PC-3 (cell line): ENCODE results near the gene TEX51. TPM values are rescaled to one million over a fixed set of nuclear protein-coding genes. Genes with fewer than 3 reads are reported as not detected.

ENCODE experiments used
- ATAC-seq: fragments of 200-7000 bp; cut with Tn5 transposase; 2 replicates; pipeline ENCODE4 v1.9.1; 2020; ENCODE audit warnings: mild to moderate bottlenecking, moderate library complexity
- BruUV-seq: library from RNA; stranded (reverse); fragments of 400-500 nt; replicated peaks from 2 replicates; lab custom pipeline; 2021; lab: Mats Ljungman, UMichigan
- CTCF ChIA-PET: fragments of 300-600 bp; sonication (Branson Sonifier 250); formaldehyde crosslinking; loops from one replicate; lab custom pipeline; 2022; ENCODE audit warnings: antibody characterized with exemption; lab: Charles Lee
- POLR2A ChIA-PET: fragments of 300-600 bp; sonication (Branson Sonifier 250); formaldehyde crosslinking; loops from one replicate; lab custom pipeline; 2022; ENCODE audit warnings: antibody characterized with exemption; ENCODE audit not compliant: unreplicated experiment; lab: Charles Lee
- DNase-seq: peaks from one replicate; pipeline ENCODE4 v3.0.0-alpha.2; 2015
- H2AFZ ChIP-seq: fragments of 300-600 bp; sonication (generic); 2 replicates; pipeline ENCODE4 v1.6.0; 2016; ENCODE audit warnings: antibody characterized with exemption, low read length
- H3F3A ChIP-seq: fragments of 300-600 bp; sonication (generic); one replicate; pipeline ENCODE4 v1.6.0; 2017; ENCODE audit warnings: antibody characterized with exemption, low read length, control low read depth, mild to moderate bottlenecking; ENCODE audit not compliant: unreplicated experiment
- H3K27ac ChIP-seq: fragments of 300-600 bp; sonication (generic); 2 replicates; pipeline ENCODE4 v1.5.1; 2016; ENCODE audit warnings: mild to moderate bottlenecking, low read length
- H3K27me3 ChIP-seq: fragments of 300-600 bp; sonication (generic); 2 replicates; pipeline ENCODE4 v1.6.1; 2016; ENCODE audit warnings: low read length, mixed read lengths
- H3K36me3 ChIP-seq: fragments of 300-600 bp; sonication (generic); 2 replicates; pipeline ENCODE4 v1.6.1; 2016; ENCODE audit warnings: low read depth, mixed run types, low read length, mixed read lengths
- H3K4me1 ChIP-seq: fragments of 300-600 bp; sonication (generic); 2 replicates; pipeline ENCODE4 v1.5.1; 2016; ENCODE audit warnings: low read length; ENCODE audit not compliant: insufficient read depth
- H3K4me2 ChIP-seq: fragments of 300-600 bp; sonication (generic); 2 replicates; pipeline ENCODE4 v1.6.0; 2016; ENCODE audit warnings: low read length
- H3K4me3 ChIP-seq: fragments of 300-600 bp; sonication (generic); 2 replicates; pipeline ENCODE4 v1.5.1; 2016; ENCODE audit warnings: mild to moderate bottlenecking, low read length, mixed read lengths
- H3K79me2 ChIP-seq: fragments of 300-600 bp; sonication (generic); 2 replicates; pipeline ENCODE4 v1.6.1; 2017; ENCODE audit warnings: low read length, mixed read lengths
- H3K9ac ChIP-seq: fragments of 300-600 bp; sonication (generic); 2 replicates; pipeline ENCODE4 v1.6.0; 2016; ENCODE audit warnings: mild to moderate bottlenecking, low read length
- H3K9me2 ChIP-seq: fragments of 300-600 bp; sonication (generic); replicated peaks from 2 replicates; pipeline ENCODE4 v1.6.1; 2016; ENCODE audit warnings: mixed run types, low read length, mixed read lengths
- H3K9me3 ChIP-seq: fragments of 300-600 bp; sonication (generic); 2 replicates; pipeline ENCODE4 v1.6.1; 2016; ENCODE audit warnings: low read length, mixed read lengths
- H4K20me1 ChIP-seq: fragments of 300-600 bp; sonication (generic); 2 replicates; pipeline ENCODE4 v1.6.1; 2016; ENCODE audit warnings: low read length, mixed read lengths
- CTCF ChIP-seq: fragments of 300-600 bp; sonication (generic); conservative IDR thresholded peaks from 2 replicates; pipeline ENCODE4 v1.5.1; 2017; ENCODE audit warnings: antibody characterized with exemption, low read depth, mild to moderate bottlenecking, low read length
- EZH2 ChIP-seq: fragments of 300-600 bp; sonication (generic); IDR thresholded peaks from one replicate; pipeline ENCODE4 v1.6.1; 2017; ENCODE audit warnings: antibody characterized with exemption, mild to moderate bottlenecking, low read length; ENCODE audit not compliant: unreplicated experiment
- EZH2phosphoT487 ChIP-seq: fragments of 300-600 bp; sonication (generic); IDR thresholded peaks from 2 replicates; pipeline ENCODE4 v1.6.1; 2018; ENCODE audit warnings: mild to moderate bottlenecking, antibody characterized with exemption, low read length, borderline replicate concordance
- intact Hi-C: fragments of 100-400 bp; cut with micrococcal nuclease; formaldehyde crosslinking; loops from 2 replicates; pipeline ENCODE4 v1.9.0; 2023
- total RNA-seq: library from RNA; depleted of rRNA; stranded (reverse); fragments of >200 nt; gene quantifications from 2 replicates; pipeline ENCODE4 v1.2.3, GENCODE V29; 2014; rRNA removed

TEX51 gene
- total RNA-seq, 1 experiment from 2014 or later: not detected

GRCh38 chr2:126950504-126950903, 51.8 kb downstream of the TEX51 start:
- H4K20me1 ChIP-seq: no peaks in the 10 kb centered on the region
- H3K9me3 ChIP-seq: no peaks in the 10 kb centered on the region
- H3K27me3 ChIP-seq: peaks cover 36% of the 10 kb centered on the region
- no peaks in the 10 kb centered on the region for H3F3A ChIP-seq
- no peaks in the 10 kb centered on the region for H3K36me3 ChIP-seq
- H3K4me3 ChIP-seq: no peak overlapping the region
- intact Hi-C loops: no loop called here
- TF ChIP-seq EZH2phosphoT487 (no peak), EZH2 (no peak), CTCF (no peak)
- ATAC-seq (no peak), DNase-seq (no peak)
- ChIA-PET POLR2A (no interaction called here), CTCF (no interaction called here)
- no TSS peak for BruUV-seq
- no peaks in the 10 kb centered on the region for H3K79me2 ChIP-seq
- H3K27ac ChIP-seq: no peak overlapping the region
- H2AFZ ChIP-seq: no peak overlapping the region
- H3K4me1 ChIP-seq: no peaks in the 10 kb centered on the region
- no peak overlapping the region for H3K4me2 ChIP-seq
- no peaks in the 10 kb centered on the region for H3K9me2 ChIP-seq
- no peak overlapping the region for H3K9ac ChIP-seq

Other genes with a start within 250 kb of the TEX51 start
- not detected in 2 replicates for gene GYPC, start 242.7 kb upstream of the TEX51 start, total RNA-seq
- 58.9 and 77.5 TPM in 2 replicates for gene BIN1, start 208.3 kb downstream of the TEX51 start, total RNA-seq